GM19328 (cell line): ENCODE data around the gene ZER1.
"Not testable (repeated sequence)": the region's sequence is repeated elsewhere in the genome, so short reads cannot be mapped to it uniquely, and the experiment has no call there.

ENCODE experiments used
- ATAC-seq: cut with Tn5 transposase; IDR thresholded peaks from one replicate; pipeline ENCODE4 v1.9.1; 2021; ENCODE audit warnings: mild to moderate bottlenecking, moderate library complexity; ENCODE audit not compliant: unreplicated experiment

ZER1 gene

DNA sequence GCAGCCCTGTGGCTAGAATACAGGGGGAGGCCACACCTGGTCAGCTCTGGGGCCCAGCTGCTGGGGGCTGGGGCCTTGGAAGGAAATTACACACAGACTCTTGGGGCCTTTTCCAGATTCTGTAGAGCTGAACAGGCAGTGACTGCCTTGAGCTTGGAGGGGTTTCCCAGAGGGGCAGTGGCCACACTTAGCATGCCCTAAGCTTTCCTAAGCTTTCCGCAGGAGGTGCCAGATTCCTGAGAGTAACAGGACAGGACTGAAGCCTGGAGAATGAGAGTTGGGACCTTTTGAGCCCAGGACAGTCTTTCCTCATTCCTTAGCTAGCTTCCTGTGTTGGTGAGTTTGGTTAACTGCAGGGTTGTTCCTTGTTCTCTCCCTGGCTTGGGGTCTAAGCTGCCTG is 16.7 kb upstream of the ZER1 start:
- ATAC-seq, result no peak

DNA sequence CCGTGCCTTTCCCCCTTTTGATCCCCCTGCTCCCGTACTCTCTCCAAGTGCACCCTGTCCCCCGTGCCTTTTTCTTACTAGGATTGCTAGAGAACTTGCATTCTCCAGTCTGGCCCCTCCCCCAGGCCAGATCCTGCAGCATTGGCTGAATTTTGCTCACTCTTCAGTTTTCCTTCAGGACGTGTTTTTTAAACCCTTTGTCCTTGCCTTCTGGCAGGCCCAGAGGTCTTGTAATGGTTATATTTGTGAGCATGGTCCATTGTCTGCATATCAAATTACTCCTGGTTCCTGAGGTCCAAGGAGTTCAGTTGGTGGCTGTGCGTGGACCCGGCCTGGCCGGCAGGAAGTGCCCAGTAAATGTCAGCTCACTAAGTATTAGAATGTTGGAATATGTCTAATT is 15.9 kb upstream of the ZER1 start:
- ATAC-seq, result no peak

DNA sequence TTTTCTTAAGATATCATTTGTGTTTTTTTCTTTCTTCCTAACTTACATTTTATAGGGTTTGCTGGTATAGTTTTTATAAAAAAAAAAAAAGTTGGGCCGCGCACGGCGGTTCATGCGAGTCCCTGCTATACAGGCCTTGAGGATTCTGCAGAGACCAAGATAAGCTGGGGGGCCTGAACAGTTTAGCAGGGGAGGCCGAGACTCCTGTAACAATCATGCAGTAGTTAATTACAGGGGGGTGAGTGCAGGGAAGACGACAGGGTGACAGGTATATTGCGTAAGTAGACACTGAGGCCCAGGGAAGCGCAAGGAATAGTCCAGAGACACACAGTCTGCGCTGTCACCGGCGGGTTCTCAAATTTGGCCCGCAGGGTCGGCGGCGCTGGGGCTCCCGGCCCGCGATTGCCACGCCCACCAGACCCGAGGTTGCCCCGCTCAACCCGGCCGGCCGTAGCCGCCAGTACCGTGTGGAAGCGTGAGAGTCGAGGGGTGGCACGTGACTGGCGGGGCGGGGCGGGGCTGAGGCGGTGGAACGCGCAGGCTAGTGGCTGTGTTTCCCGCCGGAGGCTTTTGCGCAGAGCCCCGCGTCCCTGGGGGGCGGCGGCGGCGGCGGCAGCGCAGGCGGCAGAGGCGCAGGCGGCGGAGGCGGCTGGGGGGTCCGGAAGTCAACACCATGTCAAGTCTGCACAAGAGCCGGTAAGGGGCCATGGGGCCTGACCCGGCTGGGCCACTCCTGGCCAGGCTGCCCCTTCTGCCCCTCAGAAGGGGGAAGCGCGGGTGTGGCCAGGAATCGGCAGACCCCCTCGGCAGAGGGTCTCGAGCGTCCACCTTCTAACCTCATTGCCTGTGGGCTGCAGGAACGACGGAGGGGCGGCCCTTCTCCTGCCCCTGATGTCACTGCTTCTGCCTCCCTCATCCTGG is 15.2 kb upstream of the ZER1 start, which contains the start of gene TBC1D13:
Gene TBC1D13 (plus strand): TSS at position 573 of the 921 bp plus-strand sequence. CDS start 101 bp downstream, at position 674.
- ATAC-seq, result peak; percentile 86

DNA sequence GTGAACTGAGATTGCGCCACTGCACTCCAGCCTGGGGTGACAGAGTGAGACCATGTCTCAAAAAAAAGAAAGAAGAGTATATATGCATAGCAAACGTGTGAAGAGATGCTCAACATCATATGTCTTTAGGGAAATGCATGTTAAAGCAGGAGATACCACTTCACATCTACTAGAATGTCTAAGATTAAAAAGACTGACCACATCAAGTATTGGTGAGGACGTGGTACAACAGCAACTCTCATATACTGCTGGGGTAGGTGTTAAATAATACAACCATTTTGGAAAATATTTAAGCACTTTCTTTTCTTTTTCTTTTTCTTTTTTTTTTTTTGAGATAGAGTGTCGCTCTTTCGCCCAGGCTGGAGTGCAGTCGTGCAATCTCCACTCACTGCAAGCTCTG is 13.7 kb upstream of the ZER1 start:
- ATAC-seq, result no peak

DNA sequence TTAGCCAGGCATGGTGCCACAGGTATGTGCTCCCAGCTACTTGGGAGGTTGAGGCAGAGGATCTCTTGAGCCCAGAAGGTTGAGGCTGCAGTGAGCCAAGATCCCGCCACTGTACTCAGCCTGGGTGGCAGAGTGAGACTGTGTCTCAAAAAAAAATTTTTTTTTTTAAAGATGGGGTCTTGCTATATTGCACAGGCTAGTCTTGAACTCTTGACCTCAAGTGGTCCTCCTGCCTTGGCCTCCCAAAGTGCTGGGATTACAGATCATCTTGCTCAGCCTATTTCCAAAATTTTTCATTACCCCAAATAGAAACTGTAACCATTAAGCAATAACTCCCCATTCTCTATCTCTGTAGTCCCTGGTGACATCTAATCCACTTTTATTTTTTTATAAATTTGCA is 10.9 kb upstream of the ZER1 start:
- ATAC-seq, result no peak

DNA sequence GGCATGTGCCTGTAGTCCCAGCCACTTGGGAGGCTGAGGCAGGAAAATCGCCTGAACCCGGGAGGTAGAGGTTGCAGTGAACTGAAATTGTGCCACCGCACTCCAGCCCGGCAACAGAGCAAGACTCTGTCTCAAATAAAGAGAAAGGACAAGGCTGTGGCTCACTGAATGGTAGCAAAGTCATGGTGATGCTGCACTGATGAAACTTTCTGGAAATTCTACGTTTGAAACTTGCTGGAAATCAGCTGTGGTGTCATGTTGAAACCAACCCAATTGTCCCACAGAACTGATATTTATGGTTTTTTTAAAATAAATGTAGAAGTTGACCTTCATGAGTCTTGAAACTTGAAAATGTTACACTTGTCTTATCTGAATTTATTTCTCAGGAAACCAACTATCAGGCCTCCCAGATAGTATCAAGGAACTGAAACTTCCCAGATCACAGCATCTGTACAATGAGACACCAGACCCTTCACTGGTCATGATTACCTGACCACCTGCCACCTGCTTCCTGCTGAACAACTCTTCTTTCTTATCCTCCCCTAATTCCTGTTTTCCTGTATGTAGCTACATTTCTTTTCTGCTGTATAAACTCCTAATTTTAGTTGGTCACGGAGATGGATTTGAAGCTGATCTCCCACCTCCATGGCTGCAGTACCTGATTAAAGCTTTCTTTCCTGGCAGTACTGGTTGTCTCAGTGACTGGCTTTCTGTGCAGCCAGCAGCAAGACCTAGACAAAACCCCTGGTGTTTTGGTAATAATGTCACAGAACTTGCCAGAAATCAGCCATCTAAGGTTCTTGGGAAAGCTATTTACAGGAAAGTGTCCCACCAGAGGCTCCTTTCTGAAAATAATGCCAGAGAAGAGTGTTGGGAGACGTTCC is 9.7 kb upstream of the ZER1 start:
- no peak for ATAC-seq

DNA sequence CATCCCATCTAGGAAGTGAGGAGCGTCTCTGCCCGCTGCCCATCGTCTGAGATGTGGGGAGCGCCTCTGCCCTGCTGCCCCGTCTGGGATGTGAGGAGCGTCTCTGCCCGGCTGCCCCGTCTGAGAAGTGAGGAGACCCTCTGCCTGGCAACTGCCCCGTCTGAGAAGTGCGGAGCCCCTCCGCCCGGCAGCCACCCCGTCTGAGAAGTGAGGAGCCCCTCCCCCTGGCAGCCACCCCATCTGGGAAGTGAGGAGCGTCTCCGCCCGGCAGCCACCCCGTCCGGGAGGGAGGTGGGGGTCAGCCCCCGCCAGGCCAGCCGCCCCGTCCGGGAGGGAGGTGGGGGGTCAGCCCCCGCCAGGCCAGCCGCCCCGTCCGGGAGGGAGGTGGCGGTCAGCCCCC is 8.4 kb upstream of the ZER1 start:
- ATAC-seq, result not testable (repeated sequence)

DNA sequence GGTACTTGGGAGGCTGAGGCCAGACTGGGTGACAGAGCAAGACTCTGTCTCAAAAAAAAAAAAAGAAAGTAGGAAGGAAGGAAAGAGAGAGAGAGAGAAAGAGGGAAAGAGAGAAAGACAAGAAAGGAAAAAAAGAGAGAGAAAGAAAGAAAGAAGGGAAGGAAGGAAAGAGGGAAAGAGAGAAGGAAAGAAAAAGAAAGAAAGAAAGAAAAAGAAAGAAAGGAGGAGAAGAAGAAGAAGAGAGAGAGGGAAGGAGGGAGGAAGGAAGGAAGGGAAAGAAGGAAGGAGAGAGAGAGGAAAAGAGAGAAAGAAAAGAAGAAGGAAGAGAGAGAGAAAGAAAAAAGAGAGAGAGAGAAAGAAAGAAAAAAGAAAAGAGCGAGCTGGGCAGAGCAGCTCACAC is 3.1 kb upstream of the ZER1 start:
- no peak for ATAC-seq

DNA sequence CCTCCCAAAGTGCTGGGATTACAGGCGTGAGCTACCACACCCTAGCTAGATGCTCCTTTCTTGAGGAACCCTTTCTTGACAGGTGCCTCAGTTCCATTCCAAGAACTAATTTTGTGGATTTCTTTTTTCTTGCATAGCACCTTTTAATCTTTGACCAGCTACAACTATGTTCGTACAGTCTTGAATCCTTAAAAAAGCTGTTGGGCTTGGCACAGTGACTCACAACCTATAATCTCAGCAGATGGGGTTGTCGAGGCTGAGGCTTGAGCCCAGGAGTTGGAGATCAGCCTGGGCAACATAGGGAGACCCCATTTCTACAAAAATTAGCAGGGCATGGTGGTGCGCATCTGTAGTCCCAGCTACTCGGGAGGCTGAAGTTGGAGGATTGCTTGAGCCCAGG is 1.3 kb upstream of the ZER1 start:
- ATAC-seq, result no peak

DNA sequence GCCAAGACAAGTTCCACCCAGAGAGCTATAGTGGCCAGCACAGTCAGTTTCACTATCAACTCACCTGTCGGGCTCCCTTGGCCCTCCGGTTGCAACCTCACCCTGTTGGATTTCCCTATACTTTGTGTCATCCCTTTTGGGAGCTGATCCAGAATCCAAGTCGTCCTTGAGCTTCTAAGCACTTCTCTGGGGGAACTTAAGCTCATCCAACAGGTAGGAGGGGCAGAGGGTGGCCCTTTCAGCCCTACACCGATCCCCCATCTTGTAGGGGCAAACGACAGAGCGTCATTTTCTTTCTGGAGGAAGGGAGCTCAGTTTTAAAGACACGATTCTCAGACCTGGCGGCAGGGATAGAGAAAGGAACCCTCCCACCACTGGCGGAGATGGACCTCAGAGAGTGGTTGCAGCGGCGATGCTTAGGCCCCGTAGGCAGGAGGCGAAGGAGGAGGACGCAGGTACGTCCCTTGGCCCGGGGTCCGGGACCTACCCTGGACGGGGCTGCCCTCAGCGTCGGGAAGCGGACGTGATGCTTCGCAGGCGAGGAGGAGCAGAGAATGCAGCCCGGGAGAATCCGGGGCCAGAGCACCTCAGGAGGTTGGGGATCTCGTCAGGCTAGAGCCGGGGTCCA is 519 bp downstream of the ZER1 start:
- ATAC-seq, result peak; percentile 30

DNA sequence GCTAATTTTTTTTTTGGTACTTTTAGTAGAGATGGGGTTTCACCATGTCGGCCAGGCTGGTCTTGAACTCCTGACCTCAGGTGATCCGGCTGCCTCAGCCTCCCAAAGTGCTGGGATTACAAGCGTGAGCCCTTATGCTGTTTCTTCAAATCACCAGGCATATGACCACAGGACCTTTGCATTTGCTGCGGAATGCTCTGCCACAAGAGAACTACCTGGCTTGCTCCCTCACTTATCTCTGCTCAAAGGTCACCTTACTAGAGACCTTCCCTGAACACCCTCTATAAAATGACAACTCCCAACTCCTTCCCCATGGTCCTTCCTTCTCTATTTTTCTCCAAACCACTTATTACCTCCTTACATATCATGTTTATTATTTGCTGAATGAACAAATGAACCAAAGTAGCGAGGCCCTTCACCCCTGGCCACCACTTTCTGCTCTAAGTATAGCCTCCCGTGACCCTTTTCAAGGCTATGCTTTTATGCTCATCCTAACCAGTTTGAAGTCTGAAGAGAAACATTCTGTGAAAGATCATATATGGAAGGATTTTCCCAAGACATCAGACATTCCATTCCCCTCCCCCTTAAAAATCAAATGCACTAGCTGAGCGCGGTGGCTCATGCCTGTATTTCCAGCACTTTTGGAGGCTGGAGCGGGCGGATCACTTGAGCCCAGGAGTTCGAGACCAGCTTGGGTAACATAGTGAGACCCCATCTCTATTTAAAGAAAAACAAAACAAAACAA is 1.3 kb downstream of the ZER1 start:
- ATAC-seq, result no peak

DNA sequence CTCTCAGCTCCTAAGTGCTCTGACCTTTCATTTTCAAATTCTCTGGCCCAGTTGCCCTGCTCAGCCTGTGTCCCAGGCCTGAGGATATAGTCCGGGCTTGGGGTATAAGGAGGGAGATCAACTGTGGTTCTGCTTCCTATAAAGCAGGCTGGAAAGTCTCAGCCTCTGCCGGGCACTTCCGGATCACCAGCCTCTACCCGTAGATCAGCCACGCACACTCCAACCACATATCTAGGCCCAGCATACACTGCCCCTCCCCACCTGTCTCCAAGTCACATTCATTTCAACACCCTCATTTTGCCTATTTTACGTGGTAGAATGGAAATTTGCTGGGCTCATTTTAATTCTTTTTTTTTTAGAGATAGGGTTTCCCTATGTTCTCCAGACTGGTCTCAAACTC is 3.1 kb downstream of the ZER1 start:
- ATAC-seq, result no peak

DNA sequence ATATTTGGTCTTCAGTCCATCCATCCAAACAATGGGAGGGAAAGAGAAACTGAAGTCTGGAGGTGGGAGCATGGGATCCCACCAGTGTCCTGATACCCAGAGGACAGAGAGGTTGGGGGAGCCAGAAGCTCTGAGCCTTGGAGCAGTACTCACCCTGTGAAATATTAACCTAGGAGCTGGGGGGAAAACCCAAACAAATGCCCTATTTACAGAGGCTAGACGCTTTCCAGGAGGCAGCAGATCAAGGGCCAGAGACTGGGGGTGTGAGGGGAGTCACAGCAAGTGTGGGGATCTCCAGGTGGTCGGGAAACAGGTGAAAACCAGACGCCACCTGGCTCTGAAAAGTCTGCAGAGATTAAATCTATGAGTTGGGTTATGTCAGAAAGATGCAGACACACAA is 6.2 kb downstream of the ZER1 start:
- no peak for ATAC-seq

DNA sequence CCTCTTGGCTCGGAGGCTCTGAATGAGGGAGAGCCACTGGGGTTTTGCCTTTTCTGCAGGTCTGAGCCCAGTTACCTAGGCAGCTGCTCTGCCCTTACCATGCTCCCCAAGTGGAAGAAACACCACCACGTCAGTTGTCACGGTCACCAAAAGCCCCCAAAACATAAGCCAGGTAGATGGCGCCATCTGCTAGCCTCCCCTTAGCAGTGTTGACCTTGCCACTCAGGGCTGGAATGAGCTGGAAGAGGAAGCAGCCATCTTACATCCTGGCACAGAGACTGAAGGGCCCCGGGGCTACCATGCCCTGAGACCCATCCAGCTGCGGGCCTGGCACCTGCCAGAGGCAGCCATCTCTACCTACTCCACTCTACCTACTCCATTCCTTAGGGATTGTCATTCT is 7.4 kb downstream of the ZER1 start:
- no peak for ATAC-seq

DNA sequence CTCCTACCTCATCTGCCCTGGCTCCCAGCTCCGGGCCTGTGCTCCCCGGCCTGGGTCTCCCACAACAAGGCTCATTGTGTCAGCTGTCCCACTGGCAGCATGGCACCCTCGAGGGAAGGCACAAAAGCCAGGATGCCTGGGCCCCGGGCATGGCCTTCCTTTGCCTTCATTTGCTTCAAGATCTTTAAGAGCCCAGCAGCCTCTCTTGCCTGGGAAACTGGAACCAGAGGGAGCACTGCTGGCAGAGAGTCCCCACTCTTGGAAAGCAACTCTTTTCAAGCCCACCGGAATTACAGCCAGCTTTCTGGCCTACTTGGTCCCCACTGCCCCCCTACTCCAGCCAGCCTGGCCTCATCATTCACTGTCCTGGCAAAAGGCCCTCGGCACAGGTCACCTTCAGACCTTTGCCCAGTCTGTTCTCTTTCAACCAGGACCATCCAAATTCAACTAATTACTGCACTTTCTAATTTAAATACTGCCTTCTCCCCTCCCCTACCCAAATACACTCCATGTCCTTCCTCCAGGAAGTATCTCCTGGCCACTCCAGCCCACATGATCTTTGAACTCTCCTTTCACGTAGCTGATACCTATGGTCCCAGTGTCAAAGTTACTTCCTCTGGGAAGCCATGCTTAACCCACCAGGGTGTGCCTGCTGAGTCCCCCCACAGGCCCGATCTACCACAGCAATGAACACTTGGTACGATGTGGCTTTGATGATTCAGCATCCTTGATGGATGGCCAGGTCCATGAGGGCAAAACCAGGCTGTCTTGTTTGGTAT is 8.9 kb downstream of the ZER1 start:
- no peak for ATAC-seq

DNA sequence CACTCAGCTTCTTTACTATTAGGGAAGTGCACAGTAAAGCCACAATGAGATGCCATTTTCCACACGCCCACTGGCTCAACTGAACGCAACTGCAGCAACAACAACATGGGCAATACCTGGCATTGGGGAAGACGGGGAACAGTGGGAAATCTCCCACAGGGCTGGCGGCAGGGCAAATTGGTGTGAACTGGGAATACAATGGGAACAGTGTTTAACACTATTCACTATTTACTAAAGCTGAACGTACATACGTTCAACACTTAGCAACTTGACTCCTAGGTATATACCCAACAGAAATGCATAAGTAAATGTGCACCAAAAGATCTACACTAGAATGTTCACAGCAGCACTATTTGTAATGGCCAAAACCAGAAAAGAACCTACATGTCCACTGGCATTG is 14.1 kb downstream of the ZER1 start:
- ATAC-seq, result no peak

DNA sequence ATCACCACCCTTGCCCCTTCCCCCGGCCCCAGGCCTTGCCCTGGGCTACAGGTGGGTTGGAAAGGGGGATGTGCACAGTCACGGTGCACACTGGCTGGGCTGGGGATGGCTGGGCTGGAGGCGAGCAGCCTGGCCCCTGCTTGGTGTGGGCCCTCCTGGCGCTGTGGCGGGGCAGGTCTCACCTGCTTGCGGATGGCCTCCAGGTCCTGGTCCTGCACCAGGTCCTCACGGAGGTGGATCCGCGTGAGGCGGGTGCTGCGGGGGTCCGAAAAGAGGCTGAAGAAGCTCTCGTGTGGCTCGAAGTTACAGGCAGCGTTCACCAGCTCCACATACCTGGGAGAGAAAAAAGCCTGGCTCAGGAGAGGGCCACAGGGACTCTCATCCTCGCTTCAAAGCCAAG is 18.1 kb downstream of the ZER1 start:
- ATAC-seq, result no peak

DNA sequence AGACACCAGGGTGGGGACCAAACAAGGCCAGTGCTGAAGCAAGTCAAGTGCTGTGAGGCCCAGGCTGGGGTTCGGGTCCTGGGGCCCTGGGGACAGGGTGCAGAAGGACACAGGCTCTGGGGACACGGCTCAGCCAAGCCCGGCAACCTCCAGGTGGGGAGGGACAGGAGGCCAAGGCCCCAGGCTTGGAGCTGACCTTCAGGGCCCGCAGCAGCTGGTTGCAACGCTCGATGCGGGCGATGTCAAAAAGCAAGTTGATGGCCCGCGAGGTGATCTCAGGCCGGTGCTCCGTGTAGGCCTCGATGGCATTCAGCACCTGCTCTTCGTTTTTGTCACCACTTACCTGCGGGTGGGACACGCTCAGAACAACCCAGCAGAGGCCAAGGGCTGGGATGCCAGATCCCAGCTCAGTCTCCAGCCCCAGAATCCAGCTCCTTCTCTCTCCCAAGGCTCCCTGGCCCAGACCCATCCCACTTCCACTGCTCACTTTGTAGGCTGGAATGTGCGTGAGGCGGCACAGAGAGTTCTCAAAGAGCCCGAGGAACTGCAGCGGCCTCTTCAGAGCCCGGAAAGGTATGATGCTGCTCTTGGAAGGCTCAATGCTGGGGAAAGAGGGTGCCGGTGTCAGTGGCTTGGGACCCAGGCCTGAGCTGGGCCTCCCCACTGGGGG is 20.7 kb downstream of the ZER1 start:
- no peak for ATAC-seq

DNA sequence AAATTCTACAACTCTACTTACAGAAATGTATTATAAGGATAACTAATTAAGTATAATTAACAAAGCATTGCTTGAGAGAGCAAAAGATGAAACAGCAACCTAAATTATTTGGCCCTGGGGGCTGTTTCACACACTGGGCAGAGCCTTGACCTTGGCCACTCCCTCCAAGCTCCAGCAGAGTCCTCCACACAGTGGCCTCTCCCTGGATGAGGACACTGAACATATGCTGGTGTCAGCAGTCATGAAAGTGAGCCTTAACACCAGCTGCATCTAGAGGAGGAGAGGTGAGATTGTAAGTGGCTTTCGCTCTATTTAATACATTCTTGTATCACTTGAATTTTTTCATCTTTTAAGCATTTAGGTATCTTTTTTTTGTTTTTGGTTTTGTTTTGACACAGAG is 24.5 kb downstream of the ZER1 start:
- ATAC-seq, result no peak
